C4-2B (cell line): Measurements from ENCODE around the gene PREP.

Source experiments
- H3K27ac ChIP-seq: fragments of 450-650 bp; 2 replicates; pipeline ENCODE4 v1.5.1; 2017
- ZFX ChIP-seq: fragments of 450-650 bp; IDR thresholded peaks from 2 replicates; pipeline ENCODE4 v1.6.1; 2017
- TF ChIP-seq, protein P1 (sequence below): fragments of 450-650 bp; conservative IDR thresholded peaks from 2 replicates; pipeline ENCODE4 v1.5.1; 2017; ENCODE audit warnings: mild to moderate bottlenecking

Gene PREP

DNA sequence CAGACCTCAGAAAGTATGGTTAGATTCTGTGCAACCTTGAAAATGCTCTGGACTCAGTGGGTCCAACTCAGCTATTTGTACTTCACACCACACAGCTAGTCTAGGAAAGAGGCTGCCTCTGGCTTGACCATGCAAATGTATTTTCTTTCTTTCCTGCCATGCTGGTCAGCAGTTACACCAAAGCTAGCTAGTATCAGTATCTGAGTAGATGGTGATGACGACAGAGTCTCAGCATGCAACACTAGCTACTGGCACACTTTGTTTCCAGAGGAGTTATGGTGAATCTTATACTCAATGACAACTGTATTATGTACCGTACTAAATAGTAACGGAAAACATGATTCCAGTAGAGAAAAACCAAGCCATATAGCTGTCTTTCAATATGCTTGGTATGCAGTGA lies 126.5 kb downstream of the PREP start:
- H3K27ac ChIP-seq, result no peak overlapping the region
- TF ChIP-seq, protein P1, sequence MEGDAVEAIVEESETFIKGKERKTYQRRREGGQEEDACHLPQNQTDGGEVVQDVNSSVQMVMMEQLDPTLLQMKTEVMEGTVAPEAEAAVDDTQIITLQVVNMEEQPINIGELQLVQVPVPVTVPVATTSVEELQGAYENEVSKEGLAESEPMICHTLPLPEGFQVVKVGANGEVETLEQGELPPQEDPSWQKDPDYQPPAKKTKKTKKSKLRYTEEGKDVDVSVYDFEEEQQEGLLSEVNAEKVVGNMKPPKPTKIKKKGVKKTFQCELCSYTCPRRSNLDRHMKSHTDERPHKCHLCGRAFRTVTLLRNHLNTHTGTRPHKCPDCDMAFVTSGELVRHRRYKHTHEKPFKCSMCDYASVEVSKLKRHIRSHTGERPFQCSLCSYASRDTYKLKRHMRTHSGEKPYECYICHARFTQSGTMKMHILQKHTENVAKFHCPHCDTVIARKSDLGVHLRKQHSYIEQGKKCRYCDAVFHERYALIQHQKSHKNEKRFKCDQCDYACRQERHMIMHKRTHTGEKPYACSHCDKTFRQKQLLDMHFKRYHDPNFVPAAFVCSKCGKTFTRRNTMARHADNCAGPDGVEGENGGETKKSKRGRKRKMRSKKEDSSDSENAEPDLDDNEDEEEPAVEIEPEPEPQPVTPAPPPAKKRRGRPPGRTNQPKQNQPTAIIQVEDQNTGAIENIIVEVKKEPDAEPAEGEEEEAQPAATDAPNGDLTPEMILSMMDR, result no peak
- no peak for TF ChIP-seq ZFX

DNA sequence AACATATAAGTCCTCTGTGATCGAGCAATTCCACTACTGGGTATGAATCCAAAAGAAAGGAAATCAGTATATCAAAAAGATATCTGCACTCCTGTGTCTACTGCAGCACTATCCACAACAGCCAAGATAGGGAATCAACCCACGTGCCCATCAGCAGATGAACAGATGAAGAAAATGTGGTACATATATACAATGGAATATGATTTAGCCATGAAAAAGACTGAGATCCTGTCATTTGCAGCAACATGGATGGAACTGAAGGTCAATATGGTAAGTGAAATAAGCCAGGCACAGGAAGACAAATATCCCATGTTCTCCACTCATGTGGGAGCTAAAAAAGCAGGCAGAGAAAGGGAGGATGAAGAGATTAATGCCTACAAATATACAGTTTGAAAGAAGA lies 127.3 kb downstream of the PREP start:
- H3K27ac ChIP-seq, result no peak overlapping the region
- TF ChIP-seq ZFX, result no peak
- TF ChIP-seq, protein P1, result no peak

DNA sequence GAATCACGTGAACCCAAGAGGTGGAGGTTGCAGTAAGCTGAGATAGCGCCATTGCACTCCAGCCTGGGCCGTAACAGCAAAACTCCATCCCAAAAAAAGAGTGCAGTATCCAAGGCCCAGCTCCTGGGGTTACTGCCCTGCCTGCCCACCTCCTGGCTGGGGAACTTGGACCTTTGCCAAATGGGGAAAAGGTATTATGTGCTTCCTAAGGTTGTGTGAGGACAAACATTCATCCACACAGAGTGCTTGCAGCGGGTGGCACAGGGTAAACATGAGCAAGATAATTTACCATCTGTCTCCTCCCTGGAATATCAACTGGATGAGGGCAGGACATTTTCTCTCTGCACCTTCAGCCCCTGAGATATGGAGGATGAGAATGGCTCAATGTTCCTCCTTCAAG lies 128.2 kb downstream of the PREP start:
- no peak for TF ChIP-seq ZFX
- TF ChIP-seq, protein P1, result no peak
- H3K27ac ChIP-seq, result no peak overlapping the region

DNA sequence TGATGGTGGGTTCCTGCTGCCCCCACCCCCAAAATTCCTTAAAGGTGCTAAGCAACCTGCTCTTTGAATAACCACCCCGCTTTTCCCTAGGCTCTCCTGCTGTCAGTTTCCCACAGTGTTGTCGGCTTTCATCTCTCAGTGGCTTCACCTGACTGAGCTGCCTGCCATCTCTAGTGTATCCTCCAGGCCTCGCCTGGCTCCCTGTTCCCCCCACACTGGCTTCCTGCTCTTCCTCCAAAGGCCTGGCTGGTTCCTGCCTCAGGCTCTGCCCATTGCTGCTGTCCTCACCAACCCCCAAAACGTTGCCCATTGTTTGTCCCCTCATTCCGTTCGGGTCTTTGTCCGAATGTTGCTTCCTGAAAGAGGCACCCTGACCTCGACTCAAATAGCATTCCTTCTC lies 129.3 kb downstream of the PREP start:
- TF ChIP-seq ZFX, result no peak
- TF ChIP-seq, protein P1, result no peak
- H3K27ac ChIP-seq, result no peak overlapping the region

DNA sequence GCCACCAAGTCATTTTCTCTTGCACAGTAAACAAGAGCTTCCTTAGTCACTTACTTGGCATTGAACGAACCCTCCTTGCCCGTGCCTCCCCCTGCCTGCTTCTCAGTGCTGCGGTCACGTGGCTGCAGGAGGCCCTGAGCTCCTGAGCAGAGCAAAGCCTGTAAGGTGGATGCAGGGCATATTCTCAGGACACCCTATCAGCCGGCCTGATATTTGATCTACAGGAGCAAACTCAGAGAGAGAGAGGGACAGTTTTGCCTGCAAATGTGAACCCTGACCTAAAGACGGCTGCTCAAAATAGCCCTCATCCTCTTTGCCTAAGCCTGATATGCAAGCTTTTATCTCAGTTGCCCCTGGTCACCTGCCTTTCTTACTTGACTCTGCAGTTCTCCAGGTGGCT lies 130.1 kb downstream of the PREP start:
- H3K27ac ChIP-seq, result no peak overlapping the region
- TF ChIP-seq, protein P1, result no peak
- no peak for TF ChIP-seq ZFX

DNA sequence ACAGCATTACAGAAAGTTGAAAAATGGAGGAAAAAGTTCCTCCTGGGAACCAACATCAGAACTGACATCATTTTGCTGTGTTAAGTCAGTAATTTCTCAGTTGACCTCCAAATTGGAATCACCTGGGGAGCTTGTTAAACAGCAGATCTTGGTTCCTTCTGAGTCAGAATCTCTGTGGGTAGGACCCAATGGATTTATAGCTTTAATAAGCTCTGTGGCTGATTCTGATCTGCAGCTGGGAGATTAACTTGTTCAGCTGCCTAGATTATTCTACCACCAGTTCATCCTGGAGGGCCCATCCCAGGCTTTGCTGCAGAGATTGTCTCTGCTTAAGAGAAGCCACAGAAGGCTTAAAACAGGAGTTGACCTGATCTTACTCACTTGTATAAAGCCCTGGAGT lies 132.4 kb downstream of the PREP start:
- H3K27ac ChIP-seq, result no peak overlapping the region
- no peak for TF ChIP-seq ZFX
- TF ChIP-seq, protein P1, result no peak

DNA sequence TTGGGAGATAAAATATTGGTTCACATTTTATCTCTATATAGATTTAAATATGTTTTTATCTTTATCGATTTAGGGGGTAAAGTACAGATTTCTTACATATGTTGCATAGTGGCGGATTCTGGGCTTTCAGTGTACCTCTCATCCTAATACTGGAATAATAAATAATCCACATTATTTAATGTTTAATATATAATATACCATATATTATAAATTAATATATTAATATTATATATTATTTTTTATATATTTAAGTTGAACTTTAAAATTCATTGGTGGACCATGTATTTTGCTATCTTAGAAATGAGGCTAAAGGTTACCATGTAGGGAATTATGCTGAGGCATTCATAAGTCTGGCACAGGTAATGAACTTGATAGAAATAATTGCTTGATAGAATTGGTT lies 133.5 kb downstream of the PREP start:
- TF ChIP-seq, protein P1, result no peak
- TF ChIP-seq ZFX, result no peak
- no peak overlapping the region for H3K27ac ChIP-seq
